Raji (cell line): ENCODE measurements around the gene CLSTN3.

Source experiments
- POLR2A ChIP-seq: IDR thresholded peaks from 2 replicates; pipeline ENCODE4 v1.6.1; 2011; ENCODE audit warnings: low read depth, low read length, control low read depth; ENCODE audit not compliant: insufficient read depth

The CLSTN3 gene

GRCh38 chr12:7150841-7151240, 20.7 kb downstream of the CLSTN3 start:
- TF ChIP-seq POLR2A, result no peak

- TF ChIP-seq POLR2A, result no peak
These were observed 21.4 kb downstream of the CLSTN3 start for GRCh38 chr12:7151532-7151931.

- no peak for TF ChIP-seq POLR2A
These were observed 22.6 kb downstream of the CLSTN3 start for GRCh38 chr12:7152818-7153217.

GRCh38 chr12:7154042-7154441, 23.9 kb downstream of the CLSTN3 start:
- TF ChIP-seq POLR2A, result no peak

GRCh38 chr12:7154901-7155470, 24.8 kb downstream of the CLSTN3 start:
- TF ChIP-seq POLR2A, result no peak

GRCh38 chr12:7155471-7156034, 25.4 kb downstream of the CLSTN3 start:
- TF ChIP-seq POLR2A, result no peak

GRCh38 chr12:7156259-7157197, 26.4 kb downstream of the CLSTN3 start:
- no peak for TF ChIP-seq POLR2A

- no peak for TF ChIP-seq POLR2A
These were observed 27.2 kb downstream of the CLSTN3 start for GRCh38 chr12:7157391-7157790.

GRCh38 chr12:7158781-7159609, 28.8 kb downstream of the CLSTN3 start:
- no peak for TF ChIP-seq POLR2A

GRCh38 chr12:7160183-7160582, 30.0 kb downstream of the CLSTN3 start:
- no peak for TF ChIP-seq POLR2A

- TF ChIP-seq POLR2A, result no peak
These were observed 31.2 kb downstream of the CLSTN3 start for GRCh38 chr12:7161327-7161726.

- no peak for TF ChIP-seq POLR2A
These were observed 31.6 kb downstream of the CLSTN3 start for GRCh38 chr12:7161811-7162210.

GRCh38 chr12:7162691-7163114, 32.5 kb downstream of the CLSTN3 start:
- TF ChIP-seq POLR2A, result no peak

GRCh38 chr12:7169951-7170350, 39.8 kb downstream of the CLSTN3 start:
- TF ChIP-seq POLR2A, result no peak

- TF ChIP-seq POLR2A, result no peak
These were observed 41.7 kb downstream of the CLSTN3 start for GRCh38 chr12:7171854-7172253.

- no peak for TF ChIP-seq POLR2A
These were observed 45.3 kb downstream of the CLSTN3 start for GRCh38 chr12:7175493-7175892.

GRCh38 chr12:7176595-7176994, 46.4 kb downstream of the CLSTN3 start:
- no peak for TF ChIP-seq POLR2A
